ENCODE data around the gene PIGT. TPM values are rescaled to one million over a fixed set of nuclear protein-coding genes. Genes with fewer than 3 reads are reported as not detected.

The PIGT gene
- polyA plus RNA-seq, 1 of the 3 experiments (the other 2 are of a cell fraction), result 144 TPM

DNA sequence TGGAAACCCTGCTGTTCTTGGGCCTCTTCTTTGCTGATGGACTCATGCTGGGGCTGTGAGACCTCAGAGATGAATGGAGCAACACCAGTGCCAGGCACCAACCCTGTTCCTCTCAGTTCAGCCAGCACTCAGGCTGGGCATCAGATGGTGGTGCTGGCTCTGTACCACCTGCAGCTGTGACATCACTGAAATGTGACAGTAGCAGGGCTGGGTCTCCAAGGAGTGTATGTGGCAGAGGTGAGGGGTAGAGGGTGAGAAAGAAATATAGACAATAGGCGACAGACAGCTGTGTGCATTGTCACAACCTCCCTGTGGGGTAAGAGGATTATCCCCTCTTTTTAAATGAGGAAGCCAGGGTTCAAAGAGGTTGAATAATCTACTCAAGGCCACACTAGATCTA lies 37.8 kb upstream of the PIGT start, which contains the start of gene TP53TG5:
Gene TP53TG5 (minus strand): TSS at position 135 of the 400 bp plus-strand sequence. CDS start 89 bp downstream, at position 46.
- CTCF ChIA-PET, result interaction anchor here (15.6 kb wide), 1 partner anchor 58 kb away, joined by 143 read pairs; no protein-coding TSS in a partner anchor
- 94% methylated on average over 1 of the region's 1 CpG for WGBS (ENCODE audit: low lambda C conversion rate)

DNA sequence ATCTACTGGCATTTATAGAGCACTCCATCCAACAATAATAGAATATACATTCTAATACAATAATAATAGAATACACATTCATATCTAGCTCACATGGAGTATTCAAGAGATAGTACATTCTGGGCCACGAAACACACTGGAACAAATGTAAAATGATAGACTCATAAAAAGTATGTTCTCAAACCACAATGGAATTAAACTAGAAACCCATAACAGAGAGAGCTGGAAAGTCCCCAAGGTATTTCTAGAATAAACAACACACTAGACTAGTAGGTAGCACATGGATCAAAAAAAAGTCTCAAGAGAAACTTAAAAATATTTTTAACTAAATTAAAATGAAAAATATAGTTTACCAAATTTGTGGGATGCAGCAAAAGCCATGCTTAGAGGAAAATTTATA lies 28.7 kb upstream of the PIGT start:
- TF ChIP-seq YY1 (IDR thresholded peaks at IDR 0.05; ENCODE audit: low read depth) (no peak), GATA2 (CRISPR knock-in tag; IDR thresholded peaks at IDR 0.05) (no peak), MXI1 (IDR thresholded peaks at IDR 0.05; ENCODE audit: low read depth, low read length) (no peak), RXRA (IDR thresholded peaks at IDR 0.05; ENCODE audit: borderline replicate concordance, low read depth) (no peak), ZBTB33 (IDR thresholded peaks at IDR 0.05; ENCODE audit: borderline replicate concordance, low read depth) (no peak), FOXJ3 (CRISPR knock-in tag; IDR thresholded peaks at IDR 0.05) (no peak), PBX3 (IDR thresholded peaks at IDR 0.05) (no peak), SIN3A (IDR thresholded peaks at IDR 0.05; ENCODE audit: borderline replicate concordance, low read depth, low read length) (no peak), IRF3 (IDR thresholded peaks at IDR 0.05; ENCODE audit: low read depth, low read length) (no peak), EZH2phosphoT487 (IDR thresholded peaks at IDR 0.05; ENCODE audit: borderline replicate concordance, low read depth) (no peak), RAD21 (IDR thresholded peaks at IDR 0.05; ENCODE audit: low read length) (no peak), TEAD4 (IDR thresholded peaks at IDR 0.05; ENCODE audit: borderline replicate concordance, insufficient read depth) (no peak), USF2 (IDR thresholded peaks at IDR 0.05; ENCODE audit: borderline replicate concordance, low read depth, low read length) (no peak), POLR2AphosphoS5 (IDR thresholded peaks at IDR 0.05; ENCODE audit: low read depth, low read length) (no peak), EP300 (IDR thresholded peaks at IDR 0.05; ENCODE audit: borderline replicate concordance in 1 of 2, low read depth in 1 of 2, low read length in 1 of 2) (no peak)
- Histone ChIP-seq H3K4me2 (no peak overlapping the region), H3K79me2 (ENCODE audit: insufficient read depth) (no peaks in the 10 kb centered on the region), H2AFZ (ENCODE audit: low read depth) (no peak overlapping the region), H3F3A (replicated peaks; ENCODE audit: insufficient read depth) (peaks cover 10% of the 10 kb centered on the region), H3K9me3 (peaks cover 6% of the 10 kb centered on the region; the same call in 1 of the 2 replicates), H4K20me1 (ENCODE audit: insufficient read depth) (no peaks in the 10 kb centered on the region), H3K36me3 (replicated peaks in 1 of 2; ENCODE audit: control insufficient read depth in 1 of 2, insufficient read depth in 2 of 2, low read length in 1 of 2) (peaks cover 0 to 10% of the 10 kb centered on the region in 2 experiments), H3K27ac (ENCODE audit: low read depth in 2 of 2, low read length in 1 of 2) (no peak overlapping the region), H3K27me3 (ENCODE audit: insufficient read depth) (no peaks in the 10 kb centered on the region), H3K9me2 (no peaks in the 10 kb centered on the region), H3K4me1 (ENCODE audit: control insufficient read depth in 1 of 2, insufficient read depth in 2 of 2, low read depth in 1 of 2, low read length in 1 of 2) (no peaks in the 10 kb centered on the region), H3K4me3 (ENCODE audit: low read depth in 2 of 2, low read length in 1 of 2) (no peak overlapping the region), H3K9ac (no peak overlapping the region)
- ChIA-PET CTCF (interaction anchor here (1.1 to 2.0 kb wide), 4 partner anchors 14 to 50 kb away, joined by 4 to 6 read pairs (median 6); partner anchors contain the start of gene SYS1), POLR2A (no interaction called here)
- DNase-seq, result no peak
- WGBS (ENCODE audit: low lambda C conversion rate), result 68% methylated on average over 1 of the region's 1 CpG

More for the DNA sequence above, 37.8 kb upstream of the PIGT start, which contains the start of gene TP53TG5:
- Histone ChIP-seq H3K9ac (no peak within 1 kb of the TSS), H2AFZ (ENCODE audit: low read depth) (no peak within 1 kb of the TSS), H3K4me1 (ENCODE audit: control insufficient read depth in 1 of 2, insufficient read depth in 2 of 2, low read depth in 1 of 2, low read length in 1 of 2) (no peaks in the 10 kb centered on the region), H3K9me3 (no peaks in the 10 kb centered on the region), H3K36me3 (replicated peaks in 1 of 2; ENCODE audit: control insufficient read depth in 1 of 2, insufficient read depth in 2 of 2, low read length in 1 of 2) (peaks cover 0 to 4% of the 10 kb centered on the region in 2 experiments), H3K27ac (ENCODE audit: low read depth in 2 of 2, low read length in 1 of 2) (no peak within 1 kb of the TSS), H3K9me2 (no peaks in the 10 kb centered on the region), H3K79me2 (ENCODE audit: insufficient read depth) (no peaks in the 10 kb centered on the region), H3K4me2 (no peak within 1 kb of the TSS), H3K4me3 (ENCODE audit: low read depth in 2 of 2, low read length in 1 of 2) (no peak within 1 kb of the TSS), H4K20me1 (ENCODE audit: insufficient read depth) (no peaks in the 10 kb centered on the region), H3K27me3 (ENCODE audit: insufficient read depth) (no peaks in the 10 kb centered on the region), H3F3A (replicated peaks; ENCODE audit: insufficient read depth) (peaks cover 8% of the 10 kb centered on the region)
- POLR2A ChIA-PET, result no interaction called here
- TF ChIP-seq GABPA (IDR thresholded peaks at IDR 0.05; ENCODE audit: low read depth), result no peak
- DNase-seq, result no peak

Data from SK-N-SH (cell line).